SK-MEL-5 (cell line): ENCODE measurements around the gene SDF2L1. TPM values are rescaled to one million over a fixed set of nuclear protein-coding genes. Genes with fewer than 3 reads are reported as not detected.
A peak's percentile ranks its signal among the peaks of the same experiment; 100 is the strongest.
"Not testable (repeated sequence)": the region's sequence is repeated elsewhere in the genome, so short reads cannot be mapped to it uniquely, and the experiment has no call there.

ENCODE experiments used
- DNase-seq: peaks from one replicate; pipeline ENCODE4 v3.0.0-alpha.2; 2016; ENCODE audit warnings: low read depth, low spot score
- in situ Hi-C: cut with HindIII; loops from 2 replicates; pipeline ENCODE4 v1.10.0; 2016; ENCODE audit warnings: low sequenced_read_pairs, high pct_unique_total_duplicates, low pct_unique_long_range_greater_than_20kb
- total RNA-seq: library from RNA; depleted of rRNA; stranded (reverse); fragments of >200 nt; shearing (Covaris generic); gene quantifications from 2 replicates; pipeline ENCODE4 v1.2.3, GENCODE V29; 2014

The SDF2L1 gene
- total RNA-seq, 1 experiment from 2014 or later: 146 TPM

- in situ Hi-C loops: no loop called here
- DNase-seq: no peak
Measured at GRCh38 chr22:21613553-21614233, 28.4 kb upstream of the SDF2L1 start.

DNA sequence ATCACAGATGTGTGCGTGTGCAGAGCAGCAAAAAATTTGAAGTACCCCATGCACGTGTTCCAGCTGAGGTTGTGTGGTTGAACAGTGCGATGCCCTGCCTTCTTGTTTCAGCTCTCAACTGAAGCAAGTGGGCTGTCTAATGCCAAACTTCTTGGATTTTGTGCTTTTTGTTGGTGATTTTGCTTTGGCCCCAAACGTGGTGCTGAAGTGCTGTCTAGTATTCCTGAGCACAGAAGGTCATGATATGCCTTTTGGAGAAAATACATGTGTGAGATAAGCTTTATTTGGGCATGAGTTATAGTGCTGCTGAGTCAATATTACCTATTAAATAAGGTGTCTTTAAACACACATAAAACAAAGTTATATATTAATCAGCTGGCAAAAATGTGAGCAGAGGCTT is 26.4 kb upstream of the SDF2L1 start:
- in situ Hi-C loops: no loop called here
- no peak for DNase-seq

DNA sequence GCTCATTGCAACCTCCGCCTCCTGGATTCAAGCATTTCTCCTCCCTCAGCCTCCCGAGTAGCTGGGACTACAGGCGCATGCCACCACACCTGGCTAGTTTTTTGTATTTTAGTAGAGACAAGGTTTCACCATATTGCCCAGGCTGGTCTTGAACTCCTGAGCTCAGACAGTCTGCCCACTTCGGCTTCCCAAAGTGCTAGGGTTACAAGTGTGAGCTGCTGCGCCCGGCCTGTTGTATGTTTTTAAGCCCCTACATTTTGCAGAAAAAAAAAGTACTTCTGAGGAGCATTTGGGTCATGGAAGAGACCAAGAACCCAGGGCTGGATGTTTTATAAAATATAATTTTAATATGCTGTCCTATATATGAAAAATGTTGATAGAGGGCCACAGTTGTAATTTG is 24.8 kb upstream of the SDF2L1 start:
- in situ Hi-C loops, DNase-seq: not testable (repeated sequence)

- in situ Hi-C loops: no loop called here
Measured at GRCh38 chr22:21621025-21621424, 21.1 kb upstream of the SDF2L1 start.

DNA sequence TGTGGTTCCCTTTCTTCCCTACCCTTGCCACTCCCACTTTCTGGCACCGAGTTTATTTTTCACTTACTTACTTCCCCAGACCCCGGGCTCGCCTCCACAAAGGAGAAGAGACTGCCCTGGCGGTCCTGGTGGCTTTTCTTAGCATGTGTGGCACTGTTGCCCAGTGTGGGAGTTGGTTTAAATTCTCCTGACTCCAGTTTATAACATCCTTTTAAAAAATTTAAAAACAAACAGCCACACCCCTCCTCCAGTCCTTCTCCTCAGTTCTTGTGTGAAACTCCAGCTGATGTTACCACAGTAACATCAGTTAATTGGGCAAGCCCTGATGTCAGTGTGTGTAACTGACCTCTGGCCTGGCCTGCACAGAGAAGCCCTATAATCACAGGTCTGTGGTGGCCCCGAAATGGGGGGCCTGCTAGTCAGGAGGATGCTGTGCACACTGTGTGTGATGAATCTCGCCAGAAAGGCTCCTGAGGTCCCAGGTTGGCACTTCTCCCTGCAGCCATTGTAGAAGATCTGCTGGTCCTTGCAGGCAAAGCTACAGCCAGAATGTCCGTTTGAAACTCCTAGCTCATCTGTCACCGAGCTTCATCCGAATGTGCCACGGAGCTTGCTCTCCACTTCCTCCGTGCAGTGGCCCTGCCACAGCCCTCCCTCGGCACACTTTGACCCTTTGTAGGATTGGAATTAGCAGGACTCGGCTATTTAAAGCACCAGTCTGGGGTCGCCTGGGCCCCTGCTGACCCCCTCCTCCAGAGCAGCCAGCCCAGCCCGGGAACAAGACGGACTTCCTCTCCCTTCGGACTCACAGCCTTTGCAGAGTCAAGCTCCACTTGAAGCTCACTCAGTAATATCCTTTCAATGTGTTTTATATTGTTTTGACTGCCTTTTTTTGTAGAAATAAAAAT is 19.8 kb upstream of the SDF2L1 start:
- in situ Hi-C loops: no loop called here
- DNase-seq: no peak

More at GRCh38 chr22:21621025-21621424, 21.1 kb upstream of the SDF2L1 start:
- no peak for DNase-seq

DNA sequence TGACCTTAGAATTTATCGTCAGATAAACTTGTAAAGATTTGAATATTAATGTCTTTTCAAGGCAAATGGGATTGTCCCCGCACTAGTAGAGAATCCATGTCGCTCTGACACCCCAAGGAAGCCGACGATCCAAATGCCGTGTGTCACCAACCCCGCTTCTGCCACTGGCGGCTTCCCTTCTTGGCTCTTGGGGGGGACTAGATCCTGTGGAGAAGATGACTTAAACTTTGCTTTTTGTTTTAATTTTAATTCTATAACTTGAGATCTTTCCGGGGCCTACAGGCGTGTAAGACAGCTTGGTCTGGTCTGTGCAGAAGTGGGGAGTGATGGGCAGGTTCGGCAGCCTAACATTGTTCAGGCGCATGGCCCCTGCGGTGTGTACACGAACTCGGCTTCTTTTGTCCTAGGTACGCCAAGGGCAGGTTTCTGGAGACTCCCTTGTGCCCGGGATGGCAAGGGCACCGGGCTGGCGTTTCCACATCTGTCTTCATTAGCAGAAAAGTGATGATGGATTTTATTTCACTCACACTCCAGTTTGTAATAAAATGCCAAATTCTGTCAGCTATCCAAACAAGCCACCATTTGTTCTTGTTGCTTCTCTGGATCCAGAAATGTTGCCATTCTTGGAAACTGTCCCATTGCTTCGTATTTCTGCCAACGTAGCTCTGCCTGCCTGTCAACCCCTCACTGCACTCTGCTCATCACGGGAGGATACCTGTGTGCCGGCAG is 19.0 kb upstream of the SDF2L1 start:
- DNase-seq: no peak
- in situ Hi-C loops: no loop called here

DNA sequence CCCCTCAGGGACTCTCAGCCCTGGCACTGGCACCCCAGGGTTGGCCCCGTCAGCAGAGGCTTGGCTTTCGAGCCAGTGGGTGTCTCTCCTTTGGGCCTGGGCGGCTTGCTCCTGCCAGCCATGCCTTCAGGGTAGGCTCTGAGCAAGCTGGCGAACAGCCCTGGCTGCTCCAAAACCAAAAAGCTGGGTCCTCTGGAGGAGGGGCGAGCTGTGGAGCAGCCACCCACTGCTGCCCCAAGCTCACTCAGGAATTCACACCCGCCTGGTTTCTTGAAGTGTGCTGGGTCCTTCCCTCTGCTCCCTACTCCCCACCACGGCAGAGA is 18.5 kb upstream of the SDF2L1 start:
- in situ Hi-C loops: no loop called here
- no peak for DNase-seq

DNA sequence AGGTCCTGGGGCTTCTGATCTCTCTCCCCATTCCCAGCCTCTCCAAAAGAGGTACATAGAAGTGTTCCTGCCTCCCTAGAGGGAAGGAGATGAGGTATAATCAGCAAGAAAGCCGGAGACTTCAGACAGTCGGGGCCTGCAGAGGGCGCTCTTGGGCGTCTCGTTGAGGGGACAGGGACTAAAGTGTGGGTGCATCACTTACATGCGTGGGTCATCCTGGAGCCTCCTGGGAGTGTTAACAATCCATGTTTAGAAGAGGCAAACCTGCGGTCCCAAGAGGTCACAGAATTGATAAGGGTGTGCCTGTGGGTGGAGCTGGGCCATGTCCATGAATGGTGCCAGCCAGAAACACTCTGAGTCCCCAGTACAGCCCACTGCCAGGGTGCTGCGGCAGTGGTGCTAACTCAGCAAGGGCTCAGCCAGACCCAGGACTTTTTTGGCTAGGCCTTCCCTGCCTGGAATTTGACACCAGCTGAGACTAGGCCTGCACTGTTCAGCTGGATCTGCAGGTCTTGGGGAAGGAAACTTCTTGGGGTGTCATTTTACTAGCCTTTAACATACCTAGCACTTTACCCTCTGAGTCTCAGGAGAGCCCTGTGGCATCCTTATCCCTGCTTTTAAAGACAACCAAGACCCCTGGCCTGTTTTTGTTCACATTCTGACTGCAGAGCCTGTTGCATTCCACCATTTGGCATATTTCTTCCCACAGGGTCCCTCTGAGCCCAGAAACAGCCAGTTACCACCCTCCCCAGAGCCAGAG is 17.8 kb upstream of the SDF2L1 start:
- in situ Hi-C loops: no loop called here
- peak; percentile 71 for DNase-seq

GRCh38 chr22:21624880-21625791 is 17.0 kb upstream of the SDF2L1 start:
- no peak for DNase-seq
- in situ Hi-C loops: no loop called here

GRCh38 chr22:21626073-21626734 is 15.9 kb upstream of the SDF2L1 start:
- in situ Hi-C loops: no loop called here

DNA sequence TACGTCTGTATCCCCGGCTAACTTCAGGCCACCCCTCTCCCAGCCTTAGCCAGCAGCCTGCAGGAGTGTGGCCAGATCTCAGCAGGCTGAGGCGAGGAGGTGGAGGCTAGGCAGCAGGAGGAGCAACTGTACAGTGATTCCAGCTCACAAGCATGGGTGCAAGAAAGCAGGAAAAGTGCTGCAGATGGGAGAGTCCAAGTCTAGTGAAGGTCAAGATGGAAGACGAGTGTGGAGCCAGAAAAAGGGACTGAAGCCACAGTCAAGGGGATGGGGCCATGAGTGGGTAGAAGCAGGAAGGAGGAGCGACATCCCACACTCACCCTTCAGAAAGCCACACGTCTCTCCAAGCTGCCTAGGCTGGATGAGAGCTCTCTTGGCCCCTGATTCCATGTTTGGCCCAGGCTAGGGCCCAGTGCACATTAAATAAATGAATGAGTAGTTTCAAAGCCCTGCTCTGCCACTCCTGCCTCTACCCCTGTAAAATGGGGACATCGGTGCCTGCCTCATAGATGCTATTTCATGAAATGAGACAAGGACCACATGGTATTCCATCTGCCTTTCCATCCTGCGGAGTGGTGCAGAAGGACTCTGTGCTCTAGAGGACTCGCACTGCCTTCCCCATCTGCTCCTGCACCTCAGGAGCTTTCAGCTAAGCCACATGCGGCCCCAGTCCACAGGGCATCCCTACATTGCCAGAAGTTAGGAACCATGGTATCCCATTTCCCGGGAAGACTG is 15.2 kb upstream of the SDF2L1 start:
- in situ Hi-C loops: no loop called here
- no peak for DNase-seq

More at GRCh38 chr22:21626073-21626734, 15.9 kb upstream of the SDF2L1 start:
- DNase-seq: no peak

- no peak for DNase-seq
- in situ Hi-C loops: no loop called here
Measured at GRCh38 chr22:21628386-21629254, 13.5 kb upstream of the SDF2L1 start.

DNA sequence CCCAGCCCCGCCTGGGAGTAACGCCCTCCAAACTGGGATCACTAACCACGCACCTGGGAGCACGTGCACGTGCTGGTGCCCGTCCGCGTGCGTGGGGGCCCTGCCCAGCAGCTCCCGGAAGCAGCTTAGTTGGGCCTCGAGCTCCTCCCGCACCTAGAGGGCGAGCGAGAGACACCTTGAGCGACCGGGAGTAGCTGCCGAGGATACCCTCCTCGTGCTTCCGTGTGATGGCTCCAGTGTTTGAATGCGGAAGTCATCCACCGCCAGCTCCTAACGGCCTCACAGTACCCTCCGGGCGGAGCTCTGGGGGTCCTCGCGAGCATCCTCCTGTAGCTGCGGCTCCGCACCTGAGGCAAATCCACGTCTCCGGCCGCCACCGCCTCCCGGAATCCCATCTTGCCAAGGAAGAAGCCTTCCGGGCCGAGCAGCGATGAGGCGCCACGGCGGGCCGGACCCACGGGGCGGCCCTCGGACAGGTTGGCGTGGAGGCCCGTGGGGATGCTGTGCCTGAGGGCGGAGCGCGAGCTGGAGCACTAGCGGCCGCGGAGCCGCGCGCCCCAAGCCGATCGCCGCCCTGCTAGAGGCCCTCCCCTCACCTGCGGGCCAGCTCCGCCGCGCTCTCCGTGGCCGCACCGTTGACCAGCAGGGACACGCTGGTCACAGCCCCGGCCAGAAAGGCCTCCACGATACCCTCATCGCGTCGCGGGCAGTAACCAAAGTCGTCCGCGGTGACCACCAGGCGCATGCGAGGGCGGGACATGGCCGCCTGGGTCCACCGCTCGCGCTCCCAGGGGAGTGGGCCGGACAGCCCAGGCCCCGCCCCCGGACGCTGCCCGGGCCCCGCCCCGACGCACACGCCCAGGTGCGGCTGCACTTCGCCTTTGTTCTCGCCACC is 12.6 kb upstream of the SDF2L1 start, which contains the start of gene YDJC:
Gene YDJC (minus strand): TSS at position 768 of the 895 bp plus-strand sequence. CDS start 8 bp downstream, at position 760.
- in situ Hi-C loops: no loop called here
- DNase-seq: peak; percentile 93

- in situ Hi-C loops: no loop called here
- no peak for DNase-seq
Measured at GRCh38 chr22:21631025-21631424, 11.1 kb upstream of the SDF2L1 start.
